Ovary (tissue), 9 donors: ENCODE measurements around the gene NR2F2. TPM values are rescaled to one million over a fixed set of nuclear protein-coding genes. Genes with fewer than 3 reads are reported as not detected.

ENCODE experiments used
- DNase-seq, 5 donors: peaks; one replicate each; pipeline ENCODE4 v3.0.0-alpha.2; 2019 to 2020
- H3K27ac ChIP-seq, 2 donors: fragments of 200-600 bp; one replicate each; pipeline versions ENCODE4 v1.5.1 to v1.8.0; 2019 to 2022
- H3K27me3 ChIP-seq: fragments of 200-600 bp; one replicate; pipeline ENCODE4 v1.8.0; 2022
- H3K36me3 ChIP-seq: fragments of 200-600 bp; sonication (generic); one replicate; pipeline ENCODE4 v1.5.1; 2019
- H3K4me1 ChIP-seq: one replicate; pipeline ENCODE4 v1.8.1; 2013; ENCODE audit warnings: mild to moderate bottlenecking, moderate library complexity; ENCODE audit not compliant: insufficient read depth
- H3K4me3 ChIP-seq: fragments of 200-600 bp; sonication (generic); one replicate; pipeline ENCODE4 v1.5.1; 2017
- H3K9me3 ChIP-seq, 2 donors: fragments of 200-600 bp in 1 of 2; sonication (generic) in 1 of 2; one replicate each; pipeline versions ENCODE4 v1.5.1 to v1.8.1; 2013 to 2019; ENCODE audit warnings: mild to moderate bottlenecking in 1 of 2, moderate library complexity in 1 of 2
- EP300 ChIP-seq: sonication (generic); formaldehyde crosslinking; IDR thresholded peaks from one replicate; pipeline ENCODE4 v1.6.1; 2017; ENCODE audit warnings: antibody characterized with exemption
- POLR2A ChIP-seq: fragments of 450-650 bp; IDR thresholded peaks from one replicate; pipeline ENCODE4 v1.6.1; 2017; ENCODE audit warnings: antibody characterized with exemption, mild to moderate bottlenecking, moderate library complexity
- WGBS, 3 donors: extraction: QIAGEN DNeasy Blood & Tissue Kit in 1 of 3; methylation state at CpG; one replicate each; pipeline versions ENCODE4 v1.1.5 to v1.1.7; 2013 to 2017; 5-methylcytosine and 5-hydroxymethylcytosine counted together
- intact Hi-C, 4 donors: fragments of 100-400 bp; cut with DNase I; formaldehyde crosslinking; loops; one replicate each; pipeline versions ENCODE4 v1.11.0 to v1.15.1; 2022 to 2023
- polyA plus RNA-seq, 2 donors: library from polyadenylated mRNA; stranded (reverse); fragments of 200-250 nt in 1 of 2; fragments of 350-450 nt in 1 of 2; fragmentation: Illumina TruSeq in 1 of 2; extraction: RNeasy Lipid Tissue Mini Kit (QIAGEN cat#74804) in 1 of 2; gene quantifications; one replicate each; pipeline ENCODE4 v1.2.3, GENCODE V29; 2013 to 2014
- total RNA-seq, 7 donors: library from RNA; depleted of rRNA in 2 of 7; stranded (reverse); fragments of >200 nt in 2 of 7; fragmentation: NEBNext Ultra II Directional in 3 of 7; extraction: Animal tissue kit (Norgen Biotek cat#: 25700) in 3 of 7; gene quantifications; one replicate each; pipeline versions ENCODE4 v1.1.0 to v1.2.4, GENCODE V29; 2016 to 2023
- TF ChIP-seq, protein P1 (sequence below), 3 donors: fragments of 450-650 bp in 2 of 3; fragments of 200-600 bp in 1 of 3; IDR thresholded peaks; one replicate each; pipeline versions ENCODE4 v1.5.1 to v1.8.0; 2016 to 2022; ENCODE audit warnings: antibody characterized with exemption in 3 of 3, mild to moderate bottlenecking in 1 of 3
- donor health status: DM: no; HTN: no; CAD: no; lungs with moderate emphysema.
- donor health status: DM: no; HTN: no; CAD: no.
- donor health status: Bipolar disorder and iron deficiency.
- donor health status: DM: yes; HTN: yes; CAD: no.
- donor health status: DM: no; HTN: no; CAD: no.
- donor health status: DM: yes; HTN: yes; CAD: no.

The NR2F2 gene
- total and polyA plus RNA-seq, 9 donors, result 68.6 to 424 (median 343) TPM

DNA sequence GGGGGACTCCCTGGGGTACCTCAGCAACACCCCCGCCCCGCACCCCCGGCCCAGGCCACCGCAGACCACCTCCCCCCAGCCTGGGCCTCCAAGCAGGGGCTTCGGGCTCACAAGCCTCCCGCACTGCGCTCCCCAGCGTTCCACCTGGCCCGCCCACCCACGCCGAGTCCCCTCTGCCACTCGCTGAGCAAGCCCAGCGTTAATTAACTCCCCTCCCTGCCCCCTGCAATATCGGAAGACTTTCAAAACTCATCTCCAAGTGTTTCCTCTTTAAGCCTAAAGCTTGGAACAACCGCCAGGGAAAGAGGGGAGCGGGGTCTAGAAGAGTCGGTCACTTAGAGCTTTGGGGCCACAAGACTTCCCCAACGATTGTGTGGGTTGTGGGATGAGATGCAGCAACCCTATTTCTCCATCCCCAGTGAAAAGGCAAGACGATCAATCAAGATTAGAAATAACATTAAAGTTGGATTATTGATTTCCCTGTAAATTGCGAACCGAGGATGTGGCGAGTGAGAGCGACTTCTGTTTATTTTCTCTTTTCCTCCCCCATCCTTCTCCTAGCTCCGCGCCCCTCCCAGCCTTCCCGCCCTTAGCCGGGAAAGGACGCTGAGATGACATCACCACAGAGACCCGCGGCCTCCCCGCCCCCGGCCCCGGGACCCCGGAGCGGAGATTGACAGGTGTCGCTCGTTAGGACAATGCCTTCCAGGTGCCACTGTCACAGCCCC, 30.2 kb downstream of the NR2F2 start:
- intact Hi-C loops, result loop anchor here in 2 of 4 donors (10.0 kb wide), 2 partner anchors 54 to 514 kb away; no protein-coding TSS in a partner anchor
- WGBS, 3 donors, result 29 to 46% (median 44%) methylated on average over 36 to 37 of the region's 37 CpGs
- peak in 1 of 5 donors; percentile 40 for DNase-seq
- H3K36me3 ChIP-seq, result no peaks in the 10 kb centered on the region
- peaks cover 15% of the 10 kb centered on the region for H3K4me1 ChIP-seq
- no peaks in the 10 kb centered on the region for H3K9me3 ChIP-seq
- H3K4me3 ChIP-seq, result peak overlapping the region; percentile 56
- TF ChIP-seq, protein P1, sequence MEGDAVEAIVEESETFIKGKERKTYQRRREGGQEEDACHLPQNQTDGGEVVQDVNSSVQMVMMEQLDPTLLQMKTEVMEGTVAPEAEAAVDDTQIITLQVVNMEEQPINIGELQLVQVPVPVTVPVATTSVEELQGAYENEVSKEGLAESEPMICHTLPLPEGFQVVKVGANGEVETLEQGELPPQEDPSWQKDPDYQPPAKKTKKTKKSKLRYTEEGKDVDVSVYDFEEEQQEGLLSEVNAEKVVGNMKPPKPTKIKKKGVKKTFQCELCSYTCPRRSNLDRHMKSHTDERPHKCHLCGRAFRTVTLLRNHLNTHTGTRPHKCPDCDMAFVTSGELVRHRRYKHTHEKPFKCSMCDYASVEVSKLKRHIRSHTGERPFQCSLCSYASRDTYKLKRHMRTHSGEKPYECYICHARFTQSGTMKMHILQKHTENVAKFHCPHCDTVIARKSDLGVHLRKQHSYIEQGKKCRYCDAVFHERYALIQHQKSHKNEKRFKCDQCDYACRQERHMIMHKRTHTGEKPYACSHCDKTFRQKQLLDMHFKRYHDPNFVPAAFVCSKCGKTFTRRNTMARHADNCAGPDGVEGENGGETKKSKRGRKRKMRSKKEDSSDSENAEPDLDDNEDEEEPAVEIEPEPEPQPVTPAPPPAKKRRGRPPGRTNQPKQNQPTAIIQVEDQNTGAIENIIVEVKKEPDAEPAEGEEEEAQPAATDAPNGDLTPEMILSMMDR (IDR thresholded peaks at IDR 0.05), result no peak
- TF ChIP-seq POLR2A (no peak), EP300 (no peak)
- peak overlapping the region; percentile 54 to 86 for H3K27ac ChIP-seq
- H3K27me3 ChIP-seq, result no peaks in the 10 kb centered on the region

DNA sequence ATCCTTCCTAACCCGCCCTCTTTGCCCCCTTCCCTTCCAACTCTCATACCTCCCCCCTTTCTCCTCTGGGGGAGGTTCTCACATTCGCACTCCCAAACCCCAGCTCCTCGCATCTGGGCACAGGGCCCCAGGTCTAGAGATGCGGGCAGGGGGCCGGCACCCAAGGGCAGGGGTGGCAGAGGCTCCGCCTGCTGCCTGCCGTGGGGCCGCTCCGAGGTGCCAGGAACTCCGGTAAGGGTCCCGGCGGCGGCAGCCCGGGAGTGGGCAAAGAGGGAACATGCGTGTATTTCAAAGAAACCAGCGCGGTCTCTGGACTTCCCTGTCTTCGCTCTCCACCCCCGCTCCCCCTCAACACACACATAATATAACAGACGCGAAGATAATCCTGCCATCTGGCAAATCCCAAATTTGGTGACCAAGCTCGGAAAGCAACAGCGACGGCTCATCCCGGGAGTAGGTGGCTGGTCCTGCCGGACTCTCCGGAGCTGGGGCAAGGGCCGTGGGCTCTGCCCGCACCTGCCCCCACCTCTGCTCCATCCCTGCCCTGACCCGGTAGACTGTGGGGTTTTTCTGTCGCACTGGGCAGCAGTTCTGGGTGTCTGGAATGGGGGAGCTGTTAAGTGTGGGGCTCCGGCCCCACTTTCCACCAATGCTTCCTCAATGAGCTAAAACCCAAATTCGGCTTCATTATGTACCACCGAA, 31.0 kb downstream of the NR2F2 start:
- 89 to 94% (median 93%) methylated on average over 34 of the region's 34 CpGs for WGBS, 3 donors
- Histone ChIP-seq H3K4me3 (peak overlapping the region; percentile 56), H3K27me3 (no peaks in the 10 kb centered on the region), H3K4me1 (peaks cover 12% of the 10 kb centered on the region), H3K9me3 (no peaks in the 10 kb centered on the region), H3K36me3 (no peaks in the 10 kb centered on the region), H3K27ac (peak overlapping the region in 1 of 2 donors; percentile 54)
- intact Hi-C loops, result loop anchor here in 2 of 4 donors (10.0 kb wide), 2 partner anchors 53 to 513 kb away; no protein-coding TSS in a partner anchor
- TF ChIP-seq EP300, result no peak
- no peak for TF ChIP-seq POLR2A
- TF ChIP-seq, protein P1 (IDR thresholded peaks at IDR 0.05), result no peak
- no peak for DNase-seq

DNA sequence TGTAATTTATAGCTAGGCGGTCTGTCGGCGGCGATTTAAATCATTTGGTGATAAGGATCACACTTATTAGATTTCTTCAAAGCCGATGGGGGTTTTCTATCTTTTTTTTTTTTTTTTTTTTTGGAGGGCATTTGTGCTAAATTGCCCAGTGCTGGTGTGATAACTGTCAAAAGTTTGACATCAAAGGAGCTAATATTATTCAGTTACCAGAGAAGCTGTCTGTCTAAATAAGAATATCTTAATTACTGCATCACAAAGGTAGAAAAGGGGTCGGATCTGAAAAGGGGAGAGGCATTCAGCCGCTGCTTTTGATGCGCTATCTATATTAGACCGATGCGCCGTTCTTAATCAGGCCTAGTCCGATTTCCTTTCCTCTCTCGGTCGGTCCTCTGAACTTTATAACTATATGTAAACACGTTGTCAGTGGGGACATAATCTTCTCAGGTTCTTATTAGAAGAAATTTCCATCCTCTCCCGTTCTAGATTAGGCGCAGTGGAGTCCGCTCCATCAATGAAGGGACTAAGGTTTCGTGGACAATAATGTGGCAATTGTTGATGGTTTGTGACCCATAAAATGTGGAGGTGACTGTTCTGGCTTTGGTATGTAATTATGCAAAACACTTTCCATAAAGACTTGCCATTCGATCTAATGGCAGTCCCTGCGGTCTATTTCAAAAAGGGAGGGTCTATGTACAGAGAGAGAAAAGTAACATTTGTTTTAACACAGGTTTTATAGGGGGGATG, 31.7 kb downstream of the NR2F2 start:
- TF ChIP-seq EP300, result no peak
- TF ChIP-seq, protein P1 (IDR thresholded peaks at IDR 0.05), result no peak
- Histone ChIP-seq H3K27ac (no peak overlapping the region), H3K4me3 (no peak overlapping the region), H3K9me3 (no peaks in the 10 kb centered on the region), H3K36me3 (no peaks in the 10 kb centered on the region), H3K4me1 (peaks cover 11% of the 10 kb centered on the region), H3K27me3 (no peaks in the 10 kb centered on the region)
- no peak for DNase-seq
- 90 to 92% (median 91%) methylated on average over 21 of the region's 21 CpGs for WGBS, 3 donors
- intact Hi-C loops, result loop anchor here in 2 of 4 donors (10.0 kb wide), 2 partner anchors 53 to 513 kb away; no protein-coding TSS in a partner anchor
